Endothelial cell of umbilical vein (primary cell): ENCODE measurements around the gene C16orf95. TPM values are rescaled to one million over a fixed set of nuclear protein-coding genes. Genes with fewer than 3 reads are reported as not detected.

Experiments
- BruUV-seq: library from RNA; stranded (reverse); fragments of 400-500 nt; replicated peaks from 2 replicates; lab custom pipeline; 2021; lab: Mats Ljungman, UMichigan
- CTCF ChIA-PET: fragments of 300-600, 350-600 bp; sonication (Branson Sonifier 250); formaldehyde crosslinking; loops from one replicate; lab custom pipeline; 2021; ENCODE audit warnings: antibody characterized with exemption, inconsistent platforms; lab: Charles Lee
- POLR2A ChIA-PET: fragments of 300-600, 350-600 bp; sonication (Branson Sonifier 250); formaldehyde crosslinking; loops from one replicate; lab custom pipeline; 2021; ENCODE audit warnings: antibody characterized with exemption, inconsistent platforms; lab: Charles Lee
- DNase-seq: peaks from one replicate; pipeline ENCODE4 v3.0.0-alpha.2; 2011; ENCODE audit warnings: low read depth, low spot score
- FAIRE-seq: peaks from 2 replicates; lab custom pipeline; 2011; peaks lifted over from hg19 to GRCh38; lab: Jason Lieb, UNC
- H2AFZ ChIP-seq: 2 replicates; pipeline ENCODE4 v1.6.0; 2012; ENCODE audit warnings: low read depth, low read length, control low read depth, inconsistent platforms
- H3K27ac ChIP-seq: 2 replicates; pipeline ENCODE4 v1.5.1; 2011; ENCODE audit warnings: low read depth, mild to moderate bottlenecking, control low read depth, low read length, moderate library complexity; ENCODE audit not compliant: insufficient read depth
- H3K27me3 ChIP-seq, 2 experiments: 2 replicates each; pipeline versions ENCODE4 v1.6.0 to v1.6.1; 2011; ENCODE audit warnings: low read length in 2 of 2, mixed read lengths in 1 of 2; ENCODE audit not compliant: control insufficient read depth in 2 of 2, insufficient read depth in 2 of 2
- H3K36me3 ChIP-seq, 2 experiments: 2 replicates in 1 of 2; 3 replicates in 1 of 2; pipeline ENCODE4 v1.5.1; 2011; ENCODE audit warnings: low read length in 2 of 2, mild to moderate bottlenecking in 1 of 2, moderate library complexity in 1 of 2; ENCODE audit not compliant: control insufficient read depth in 2 of 2, insufficient read depth in 2 of 2; ENCODE audit errors: extremely low read depth in 1 of 2
- H3K4me1 ChIP-seq: 3 replicates; pipeline ENCODE4 v1.5.1; 2011; ENCODE audit warnings: mild to moderate bottlenecking, low read length; ENCODE audit not compliant: control insufficient read depth, insufficient read depth; ENCODE audit errors: extremely low read depth
- H3K4me2 ChIP-seq: 2 replicates; pipeline ENCODE4 v1.6.1; 2011; ENCODE audit warnings: low read length, control low read depth, mixed read lengths; ENCODE audit not compliant: insufficient read depth
- H3K4me3 ChIP-seq, 3 experiments: fragments of 200-600 bp in 1 of 3; sonication (generic), shearing (Covaris generic) in 1 of 3; replicated peaks in 1 of 3; 2 replicates each; pipeline ENCODE4 v1.5.1; 2011 to 2016; ENCODE audit warnings: control low read depth in 3 of 3, low read length in 3 of 3, mild to moderate bottlenecking in 2 of 3, inconsistent platforms in 1 of 3, low read depth in 1 of 3, moderate library complexity in 1 of 3; ENCODE audit not compliant: insufficient read depth in 1 of 3
- H3K79me2 ChIP-seq: 2 replicates; pipeline ENCODE4 v1.6.0; 2012; ENCODE audit warnings: low read length, inconsistent platforms; ENCODE audit not compliant: control insufficient read depth, insufficient read depth
- H3K9ac ChIP-seq: replicated peaks from 2 replicates; pipeline ENCODE3; 2011; ENCODE audit warnings: low read length, control low read depth; ENCODE audit not compliant: insufficient read depth; ENCODE audit errors: extremely low read depth
- H3K9me1 ChIP-seq: replicated peaks from 3 replicates; pipeline ENCODE4 v1.6.0; 2011; ENCODE audit warnings: mild to moderate bottlenecking, low read length; ENCODE audit not compliant: control insufficient read depth, insufficient read depth; ENCODE audit errors: extremely low read depth
- H3K9me3 ChIP-seq: replicated peaks from 2 replicates; pipeline ENCODE4 v1.5.1; 2012; ENCODE audit warnings: low read length, inconsistent platforms; ENCODE audit not compliant: control insufficient read depth, insufficient read depth
- H4K20me1 ChIP-seq: replicated peaks from 2 replicates; pipeline ENCODE3; 2011; ENCODE audit warnings: mild to moderate bottlenecking, low read length; ENCODE audit not compliant: control insufficient read depth, insufficient read depth; ENCODE audit errors: extremely low read depth
- CTCF ChIP-seq, 2 donors: IDR thresholded peaks; 1 replicate in 1 of 2; 2 replicates in 1 of 2; pipeline ENCODE4 v1.5.1; 2011; ENCODE audit warnings: low read length in 2 of 2, mild to moderate bottlenecking in 2 of 2, moderate library complexity in 2 of 2, control low read depth in 1 of 2, inconsistent platforms in 1 of 2, low read depth in 1 of 2; ENCODE audit not compliant: insufficient read depth in 1 of 2; ENCODE audit errors: extremely low read depth in 1 of 2
- GATA2 ChIP-seq: IDR thresholded peaks from 2 replicates; pipeline ENCODE4 v1.7.0; 2011; ENCODE audit warnings: low read depth, mild to moderate bottlenecking, moderate library complexity, mixed read lengths, low read length; ENCODE audit not compliant: insufficient read length, insufficient read depth
- POLR2A ChIP-seq: IDR thresholded peaks from 2 replicates; pipeline ENCODE4 v1.6.1; 2012; ENCODE audit warnings: low read depth, mild to moderate bottlenecking, control low read depth, low read length
- dilution Hi-C: fragments of 300-500 bp; cut with MboI; formaldehyde crosslinking; loops from one replicate; pipeline ENCODE4 v1.15.0; 2019; ENCODE audit warnings: low sequenced_read_pairs; ENCODE audit not compliant: extremely low pct_ligation_motif_present
- intact Hi-C: fragments of 100-400 bp; cut with micrococcal nuclease; formaldehyde crosslinking; loops from one replicate; pipeline ENCODE4 v1.10.0; 2022
- polyA plus RNA-seq, 4 experiments: library from polyadenylated mRNA; depleted of rRNA in 3 of 4; stranded (reverse) in 3 of 4; unstranded in 1 of 4; fragments of >200 nt; gene quantifications; 2 replicates each; pipeline versions ENCODE4 v1.2.1 to v1.2.3, GENCODE V29; 2011 to 2012; ENCODE audit warnings: missing spikeins in 1 of 4
- total RNA-seq: library from RNA; stranded (reverse); gene quantifications from 2 replicates; pipeline ENCODE4 v1.2.3, GENCODE V29; 2021

C16orf95 gene
- total and polyA plus RNA-seq, 2 donors (not counting 3 experiments of a cell fraction or from before 2014, with no cell fraction given), result 4.0 to 6.6 TPM

DNA sequence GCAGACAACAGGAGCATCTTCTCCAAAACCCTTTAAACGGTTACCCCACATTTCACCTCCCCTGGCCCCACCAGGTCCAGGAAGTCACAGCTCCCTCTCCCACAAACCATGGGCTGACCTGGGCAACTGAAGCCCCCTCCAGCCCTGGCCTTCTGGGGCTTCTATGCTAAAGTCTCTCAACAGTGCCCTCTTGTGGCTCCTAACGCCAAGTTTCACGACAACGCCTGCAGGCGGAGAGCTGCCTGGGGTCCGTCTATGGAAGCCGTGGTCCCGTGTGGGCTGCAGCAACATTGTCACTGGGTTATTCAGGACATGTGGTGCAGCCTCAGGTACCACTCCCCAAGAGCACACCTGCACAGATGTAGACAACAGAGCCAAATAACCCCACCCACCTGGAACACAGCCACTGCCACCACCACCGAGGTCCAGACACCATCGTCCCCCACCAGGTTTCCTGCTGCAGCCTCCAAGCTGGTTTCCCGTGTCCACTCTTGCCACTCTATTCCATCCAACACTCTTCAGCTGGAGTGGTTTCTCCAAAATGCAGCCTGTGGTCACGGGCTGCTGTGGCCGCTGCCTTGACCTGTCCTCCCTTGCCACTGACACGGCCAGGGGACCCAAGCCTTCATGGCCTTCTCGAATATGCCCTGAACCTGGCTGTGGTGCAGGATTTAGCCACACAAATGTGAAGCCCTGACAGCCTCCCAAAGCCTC lies 19.1 kb downstream of the C16orf95 start:
- DNase-seq (peak; percentile 44), FAIRE-seq (peak; percentile 72)

More for the DNA sequence above, 19.1 kb downstream of the C16orf95 start:
- no peaks in the 10 kb centered on the region for H3K9me3 ChIP-seq
- H3K36me3 ChIP-seq, result no peaks in the 10 kb centered on the region
- intact Hi-C loops, result loop anchor here (1.0 kb wide), 1 partner anchor 735 kb away; no protein-coding TSS in a partner anchor
- H3K27me3 ChIP-seq, result no peaks in the 10 kb centered on the region
- H3K4me2 ChIP-seq, result no peak overlapping the region
- H4K20me1 ChIP-seq, result no peaks in the 10 kb centered on the region
- no peak overlapping the region for H3K27ac ChIP-seq
- TF ChIP-seq GATA2, result no peak
- peak; percentile 53 to 77 for TF ChIP-seq CTCF (IDR thresholded peaks at IDR 0.05; ENCODE audit: extremely low read depth in 1 of 2, insufficient read depth in 1 of 2, low read depth in 1 of 2, low read length in 2 of 2)
- no peak for TF ChIP-seq POLR2A
- POLR2A ChIA-PET, result no interaction called here
- no peak overlapping the region for H3K4me3 ChIP-seq
- H3K79me2 ChIP-seq, result no peaks in the 10 kb centered on the region
- H2AFZ ChIP-seq, result no peak overlapping the region
- CTCF ChIA-PET, result interaction anchor here (0.6 to 2.8 kb wide), 47 partner anchors 9 to 762 kb away, joined by 3 to 55 read pairs (median 4); partner anchors contain the start of genes C16orf95 and FOXC2
- dilution Hi-C loops, result no loop called here
- H3K4me1 ChIP-seq, result no peaks in the 10 kb centered on the region
- H3K9ac ChIP-seq, result no peak overlapping the region
- H3K9me1 ChIP-seq, result no peaks in the 10 kb centered on the region
- BruUV-seq, result no TSS peak
